HG03432 (cell line): Measurements from ENCODE around the gene TTR.

Source experiments
- ATAC-seq: cut with Tn5 transposase; IDR thresholded peaks from one replicate; pipeline ENCODE4 v1.9.1; 2021; ENCODE audit warnings: mild to moderate bottlenecking, moderate library complexity; ENCODE audit not compliant: unreplicated experiment

The TTR gene

DNA sequence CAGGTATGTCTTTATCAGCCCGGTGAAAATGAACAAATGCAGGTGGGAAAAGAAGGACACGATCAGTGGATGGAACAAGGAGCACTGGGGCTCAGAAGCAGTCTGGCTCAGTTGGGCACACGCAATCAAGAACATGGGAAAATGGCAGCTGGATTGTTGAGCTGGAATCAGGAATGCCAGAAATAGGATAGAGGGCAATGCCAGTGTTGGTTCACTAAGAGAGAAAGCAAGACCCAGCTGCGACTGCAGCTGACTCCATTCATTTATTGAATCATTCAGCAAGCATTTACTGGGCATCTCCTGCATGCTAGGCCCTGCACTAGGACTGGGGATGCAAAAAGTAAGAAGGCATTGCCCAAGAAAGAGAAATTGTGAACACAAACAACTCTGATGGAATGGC, 13.6 kb upstream of the TTR start:
- no peak for ATAC-seq

DNA sequence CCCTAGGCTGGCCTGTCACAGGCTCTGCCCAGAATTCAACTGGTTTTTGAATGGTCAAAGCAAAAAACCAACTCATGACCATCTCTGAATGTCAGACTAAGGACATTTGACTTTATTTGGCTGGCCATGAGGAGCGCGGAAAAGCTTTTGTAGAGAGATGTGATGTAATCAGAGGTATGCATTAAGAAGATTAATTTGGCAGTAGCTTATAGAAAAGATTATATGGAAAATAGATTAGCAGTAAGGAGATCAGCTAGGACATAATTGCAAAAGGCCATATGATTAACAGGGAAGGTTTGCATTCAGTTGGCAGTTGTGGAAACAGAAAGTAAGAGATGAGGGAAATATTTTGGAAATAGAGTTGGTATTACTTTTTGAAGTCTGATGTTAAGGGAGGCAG, 12.3 kb upstream of the TTR start:
- ATAC-seq, result no peak

- no peak for ATAC-seq
These were observed 10.0 kb upstream of the TTR start for GRCh38 chr18:31581498-31582197.

DNA sequence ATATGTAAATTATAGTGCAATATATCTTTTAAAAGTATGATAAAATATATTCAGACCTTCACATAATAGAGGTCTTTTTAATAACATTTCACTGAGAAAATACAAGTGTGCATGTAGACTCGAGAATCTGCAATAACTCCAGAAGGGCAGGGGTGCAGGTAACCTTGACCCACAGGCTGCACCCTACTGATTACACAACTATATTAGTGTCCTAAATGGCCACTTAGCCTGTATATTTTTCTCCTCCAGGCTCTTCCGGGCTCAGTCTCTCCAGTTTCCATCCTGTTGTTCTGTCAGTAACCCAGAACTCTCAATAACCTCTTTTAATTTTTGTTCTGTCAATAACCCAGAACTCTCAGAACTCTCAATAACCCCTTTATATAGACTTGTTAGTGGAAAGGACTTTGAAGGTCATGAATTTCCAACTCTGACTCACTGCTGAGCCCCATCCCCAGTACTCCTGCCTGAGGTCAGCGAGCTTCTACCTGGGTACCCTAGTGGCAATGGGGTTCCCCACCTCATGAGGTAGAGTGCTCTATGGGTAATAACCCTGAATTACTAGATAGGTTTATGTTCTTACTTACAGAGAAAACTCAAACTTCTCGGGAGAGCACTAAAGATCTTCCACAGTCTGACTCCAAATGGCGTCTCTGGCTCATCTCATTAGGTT, 8.4 kb upstream of the TTR start:
- ATAC-seq, result no peak

DNA sequence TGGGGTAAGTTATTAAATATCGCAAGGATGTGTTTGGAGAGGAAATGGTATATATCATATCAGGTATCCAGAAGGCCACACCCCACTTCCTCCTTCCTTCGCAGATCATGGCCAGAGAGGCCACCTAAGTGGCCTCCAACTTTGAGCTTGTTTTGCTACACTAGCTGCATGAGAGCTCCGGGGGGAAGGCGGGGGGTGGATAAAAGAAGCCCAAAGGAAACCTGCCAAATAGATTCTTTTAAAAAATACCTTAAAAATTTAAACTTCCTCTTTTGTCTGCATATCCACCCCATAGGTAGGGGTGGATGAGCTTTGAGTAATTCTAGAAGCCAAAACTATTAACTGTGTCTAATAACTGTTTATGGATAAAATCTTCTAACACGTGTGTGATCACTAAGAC, 5.7 kb upstream of the TTR start:
- no peak for ATAC-seq

DNA sequence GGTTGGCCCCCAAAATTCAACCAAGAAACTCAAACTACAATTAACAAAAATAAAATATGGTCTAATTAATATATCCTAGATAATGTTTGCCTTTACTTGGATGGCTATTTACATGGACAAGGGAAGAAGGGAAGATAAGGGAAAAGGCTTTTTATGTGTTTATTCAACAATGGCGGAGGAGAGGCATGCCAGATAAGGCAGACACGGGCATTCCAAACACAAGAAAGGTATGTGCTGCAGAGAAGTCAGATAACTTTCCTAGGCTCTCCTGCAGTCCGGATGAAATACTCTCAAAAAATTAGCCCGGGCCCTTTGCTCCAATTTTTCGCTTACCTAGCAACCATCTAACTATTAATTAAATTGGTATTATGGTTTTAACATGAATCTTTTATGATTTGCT, 5.1 kb upstream of the TTR start:
- no peak for ATAC-seq

GRCh38 chr18:31587529-31587928, 4.1 kb upstream of the TTR start:
- no peak for ATAC-seq

- no peak for ATAC-seq
These were observed 1.1 kb upstream of the TTR start for GRCh38 chr18:31590570-31590969.

GRCh38 chr18:31591113-31591512, 564 bp upstream of the TTR start:
- ATAC-seq, result no peak

GRCh38 chr18:31592506-31593157, 955 bp downstream of the TTR start:
- no peak for ATAC-seq

DNA sequence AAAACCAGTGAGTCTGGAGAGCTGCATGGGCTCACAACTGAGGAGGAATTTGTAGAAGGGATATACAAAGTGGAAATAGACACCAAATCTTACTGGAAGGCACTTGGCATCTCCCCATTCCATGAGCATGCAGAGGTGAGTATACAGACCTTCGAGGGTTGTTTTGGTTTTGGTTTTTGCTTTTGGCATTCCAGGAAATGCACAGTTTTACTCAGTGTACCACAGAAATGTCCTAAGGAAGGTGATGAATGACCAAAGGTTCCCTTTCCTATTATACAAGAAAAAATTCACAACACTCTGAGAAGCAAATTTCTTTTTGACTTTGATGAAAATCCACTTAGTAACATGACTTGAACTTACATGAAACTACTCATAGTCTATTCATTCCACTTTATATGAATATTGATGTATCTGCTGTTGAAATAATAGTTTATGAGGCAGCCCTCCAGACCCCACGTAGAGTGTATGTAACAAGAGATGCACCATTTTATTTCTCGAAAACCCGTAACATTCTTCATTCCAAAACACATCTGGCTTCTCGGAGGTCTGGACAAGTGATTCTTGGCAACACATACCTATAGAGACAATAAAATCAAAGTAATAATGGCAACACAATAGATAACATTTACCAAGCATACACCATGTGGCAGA, 3.6 kb downstream of the TTR start:
- ATAC-seq, result no peak

- ATAC-seq, result no peak
These were observed 4.6 kb downstream of the TTR start for GRCh38 chr18:31596081-31596872.

- no peak for ATAC-seq
These were observed 6.5 kb downstream of the TTR start for GRCh38 chr18:31598021-31598805.

DNA sequence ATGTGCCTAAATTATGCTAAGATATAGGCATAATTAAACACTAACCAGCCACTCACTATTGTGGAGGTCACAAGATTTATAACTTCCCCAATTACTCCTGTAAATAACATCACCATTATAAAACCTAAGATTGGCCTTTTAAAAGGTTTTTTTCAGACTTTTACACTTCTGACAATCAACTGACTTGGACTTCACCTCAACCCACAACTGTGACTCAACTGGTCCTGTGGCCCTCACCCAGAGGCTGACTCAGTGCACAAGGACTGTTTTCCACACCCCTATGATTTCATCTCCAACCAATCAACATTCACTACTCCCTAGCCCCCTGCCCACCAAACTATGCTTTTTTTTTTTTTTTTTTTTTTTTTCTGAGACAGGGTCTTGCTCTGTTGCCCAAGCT, 11.6 kb downstream of the TTR start:
- no peak for ATAC-seq

DNA sequence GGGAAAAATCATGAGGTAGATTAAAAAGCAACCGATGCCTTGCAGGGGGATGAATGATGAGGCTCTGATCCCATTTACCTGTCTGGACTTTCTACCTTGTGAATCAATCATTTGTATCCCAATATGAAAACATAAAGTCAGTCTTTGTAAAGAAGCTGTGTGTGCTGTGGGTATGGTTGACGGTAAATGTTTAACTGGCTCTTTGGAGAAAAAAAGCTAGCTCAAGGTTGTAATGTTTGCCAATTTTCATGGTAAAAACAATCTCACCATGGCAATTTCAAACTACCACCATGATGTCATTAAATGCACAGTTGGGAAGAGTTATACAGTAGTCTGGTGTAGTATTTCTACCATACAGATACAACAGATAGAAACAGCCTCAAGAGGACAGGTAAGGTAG, 14.6 kb downstream of the TTR start:
- ATAC-seq, result no peak

- ATAC-seq, result no peak
These were observed 15.7 kb downstream of the TTR start for GRCh38 chr18:31607384-31607783.

DNA sequence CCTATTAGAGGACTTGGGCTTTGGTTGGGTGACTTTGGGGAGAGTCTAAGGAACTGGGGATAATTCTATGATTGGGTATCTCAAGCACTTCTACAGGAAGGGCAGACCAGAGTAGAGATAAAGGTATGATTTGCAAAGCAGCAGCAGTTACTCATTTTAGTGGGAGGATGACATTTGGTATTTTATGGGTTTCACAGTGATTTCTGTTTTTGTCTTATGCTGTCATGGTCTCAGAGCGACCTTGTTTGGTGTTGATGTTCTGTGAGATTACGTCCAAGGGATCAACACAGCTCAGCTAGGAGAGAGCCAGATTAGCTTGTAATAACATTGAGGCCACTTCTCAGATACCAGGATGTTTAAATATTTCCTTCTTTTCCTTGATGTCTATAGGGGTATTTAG, 18.2 kb downstream of the TTR start:
- no peak for ATAC-seq

DNA sequence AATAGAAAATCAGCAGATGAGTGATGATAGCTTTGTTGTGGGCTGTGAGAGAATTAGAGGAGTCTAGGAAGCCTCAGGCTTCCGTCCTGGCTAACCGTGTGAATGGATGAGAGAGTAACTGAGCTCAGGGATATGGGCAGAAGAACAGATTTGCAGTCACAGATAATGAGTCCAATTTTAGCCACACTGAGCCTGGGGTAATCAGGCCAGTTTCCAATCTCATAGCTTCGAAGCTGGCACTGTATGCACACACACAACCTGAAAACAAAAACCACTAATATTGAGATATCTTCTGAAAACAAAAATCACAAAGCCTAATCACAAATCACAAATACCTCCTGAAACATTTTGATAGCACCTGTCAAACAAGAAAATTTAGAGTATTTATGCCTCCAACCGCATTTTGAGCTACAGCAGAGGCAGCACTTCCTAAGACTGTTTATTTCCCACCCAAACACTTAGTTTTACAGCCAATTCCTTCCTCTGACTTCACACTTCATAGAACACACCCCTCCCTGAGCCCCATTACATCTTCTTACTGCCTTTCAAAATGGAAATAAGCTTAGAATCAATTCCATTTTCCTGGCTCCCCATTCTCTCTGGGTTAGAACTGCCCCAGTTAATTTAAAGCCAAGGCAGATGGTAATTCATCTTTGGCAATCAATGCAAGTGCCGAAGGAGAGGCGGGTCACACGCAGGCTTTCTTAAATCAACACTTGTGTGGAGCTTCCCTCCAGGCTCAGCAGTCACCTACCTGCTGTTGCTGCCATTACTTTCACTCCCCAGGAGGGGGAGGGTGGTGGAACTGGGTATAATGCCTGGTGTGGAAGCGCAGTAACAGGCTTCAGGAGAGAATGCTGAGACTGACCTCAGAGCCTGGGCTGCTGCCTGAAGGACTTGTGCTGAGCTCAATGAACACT, 18.9 kb downstream of the TTR start:
- ATAC-seq, result no peak

DNA sequence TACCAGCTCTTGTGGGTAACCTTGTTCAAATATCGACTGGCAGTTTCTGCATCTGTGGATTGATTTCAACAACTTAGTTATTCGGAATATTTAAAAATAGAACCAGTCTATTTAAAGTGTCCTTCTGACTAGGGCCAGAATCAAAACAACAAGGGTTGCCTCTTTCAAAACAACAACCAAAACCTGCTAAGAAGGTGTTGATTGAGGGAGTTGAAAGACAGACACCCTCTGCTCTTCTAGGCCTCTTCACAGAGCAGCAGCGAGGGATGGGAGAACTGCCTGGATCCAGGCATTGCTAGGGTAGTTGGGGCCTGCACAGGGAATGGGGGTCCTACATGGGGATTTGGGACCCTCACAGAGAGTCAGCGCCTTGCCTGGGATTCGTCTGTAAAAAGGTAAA, 19.8 kb downstream of the TTR start:
- ATAC-seq, result no peak
